Measurements from ENCODE around the gene SLC27A1. TPM values are rescaled to one million over a fixed set of nuclear protein-coding genes. Genes with fewer than 3 reads are reported as not detected.

Gene SLC27A1
- total and polyA plus RNA-seq, 9 of the 15 experiments (the other 6 are each of a cell fraction or from before 2014, with no cell fraction given) = 0.06 to 3.0 (median 1.1) TPM

DNA sequence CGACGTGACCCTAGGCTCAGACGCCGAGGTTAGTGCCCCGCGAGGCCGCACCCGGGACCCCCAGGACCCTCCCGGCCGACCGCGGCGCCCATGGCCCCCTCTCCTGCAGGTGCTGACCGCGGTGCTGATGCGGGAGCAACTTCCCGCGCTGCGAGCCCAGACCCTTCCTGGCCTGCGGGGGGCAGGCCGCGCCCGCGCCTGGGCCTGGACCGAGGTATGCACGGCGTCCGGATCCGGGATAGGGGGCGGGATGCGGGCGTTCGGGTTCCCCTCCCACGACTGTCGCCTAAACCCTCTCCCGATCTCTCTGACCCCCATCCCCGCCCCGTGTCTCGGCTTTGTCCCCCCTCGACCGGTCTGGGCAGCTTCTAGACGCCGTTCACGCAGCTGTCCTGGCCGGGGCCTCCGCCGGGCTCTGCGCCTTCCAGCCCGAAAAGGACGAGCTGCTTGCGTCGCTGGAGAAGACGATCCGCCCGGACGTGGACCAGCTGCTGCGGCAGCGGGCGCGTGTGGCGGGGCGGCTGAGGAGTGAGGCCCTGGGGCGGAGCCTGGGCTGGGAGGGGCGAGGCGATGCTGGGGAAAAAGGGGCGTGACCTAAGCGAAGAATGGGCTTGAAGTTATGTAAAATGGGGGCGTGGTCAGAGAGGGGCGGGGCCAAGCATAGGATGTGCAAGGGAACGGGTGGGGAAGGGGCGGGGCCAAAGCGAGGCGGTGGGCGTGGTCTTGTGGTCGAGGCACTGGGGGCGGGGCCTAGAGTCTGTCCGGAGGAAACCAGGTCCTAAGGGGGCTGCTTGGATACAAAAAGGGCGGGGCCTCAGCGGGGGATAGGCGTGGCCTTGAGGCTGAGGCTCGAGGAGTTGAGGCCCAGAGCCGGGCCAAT lies 69.2 kb downstream of the SLC27A1 start (continued):
- TF ChIP-seq, protein P1, sequence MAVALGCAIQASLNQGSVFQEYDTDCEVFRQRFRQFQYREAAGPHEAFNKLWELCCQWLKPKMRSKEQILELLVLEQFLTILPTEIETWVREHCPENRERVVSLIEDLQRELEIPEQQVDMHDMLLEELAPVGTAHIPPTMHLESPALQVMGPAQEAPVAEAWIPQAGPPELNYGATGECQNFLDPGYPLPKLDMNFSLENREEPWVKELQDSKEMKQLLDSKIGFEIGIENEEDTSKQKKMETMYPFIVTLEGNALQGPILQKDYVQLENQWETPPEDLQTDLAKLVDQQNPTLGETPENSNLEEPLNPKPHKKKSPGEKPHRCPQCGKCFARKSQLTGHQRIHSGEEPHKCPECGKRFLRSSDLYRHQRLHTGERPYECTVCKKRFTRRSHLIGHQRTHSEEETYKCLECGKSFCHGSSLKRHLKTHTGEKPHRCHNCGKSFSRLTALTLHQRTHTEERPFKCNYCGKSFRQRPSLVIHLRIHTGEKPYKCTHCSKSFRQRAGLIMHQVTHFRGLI (CRISPR knock-in tag; IDR thresholded peaks at IDR 0.05) = no peak
- TF ChIP-seq E2F3 (CRISPR knock-in tag; IDR thresholded peaks at IDR 0.05) (peak; percentile 90), RFX5 (IDR thresholded peaks at IDR 0.05; ENCODE audit: low read depth, low read length) (no peak), ZNF584 (CRISPR knock-in tag; IDR thresholded peaks at IDR 0.05; ENCODE audit: low read depth) (no peak), EZH2 (IDR thresholded peaks at IDR 0.05; ENCODE audit: borderline replicate concordance, low read depth, low read length) (no peak), CCNT2 (IDR thresholded peaks at IDR 0.05; ENCODE audit: borderline replicate concordance, extremely low read depth, insufficient read length, low read depth, low read length) (no peak), RFX1 (IDR thresholded peaks at IDR 0.05) (no peak), ZNF57 (CRISPR knock-in tag; IDR thresholded peaks at IDR 0.05) (no peak), ZNF766 (CRISPR knock-in tag; conservative IDR thresholded peaks at IDR 0.05) (no peak), HMG20B (CRISPR knock-in tag; IDR thresholded peaks at IDR 0.05) (no peak), OTX1 (CRISPR knock-in tag; IDR thresholded peaks at IDR 0.05) (no peak), GTF2E2 (tag; IDR thresholded peaks at IDR 0.05) (no peak), CHD2 (IDR thresholded peaks at IDR 0.05; ENCODE audit: low read depth, low read length) (no peak), HCFC1 (IDR thresholded peaks at IDR 0.05; ENCODE audit: low read depth, low read length) (no peak), FUS (optimal IDR thresholded peaks at IDR 0.05; ENCODE audit: low read depth, low read length) (no peak), MAZ (CRISPR knock-in tag; conservative IDR thresholded peaks at IDR 0.05 in 1 of 2, IDR thresholded peaks at IDR 0.05 in 1 of 2) (peak; percentile 68 to 80; a peak in 3 of 4 replicates)
- TF ChIP-seq, protein P2, sequence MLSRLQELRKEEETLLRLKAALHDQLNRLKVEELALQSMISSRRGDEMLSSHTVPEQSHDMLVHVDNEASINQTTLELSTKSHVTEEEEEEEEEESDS (CRISPR knock-in tag; IDR thresholded peaks at IDR 0.05) = no peak
- TF ChIP-seq, protein P3, sequence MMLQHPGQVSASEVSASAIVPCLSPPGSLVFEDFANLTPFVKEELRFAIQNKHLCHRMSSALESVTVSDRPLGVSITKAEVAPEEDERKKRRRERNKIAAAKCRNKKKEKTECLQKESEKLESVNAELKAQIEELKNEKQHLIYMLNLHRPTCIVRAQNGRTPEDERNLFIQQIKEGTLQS (IDR thresholded peaks at IDR 0.05) = no peak
- TF ChIP-seq, protein P3 (CRISPR knock-in tag; conservative IDR thresholded peaks at IDR 0.05) = 0 out of 2 replicates have a peak, but pooled peaks have one; percentile 51
- TF ChIP-seq, protein P4, sequence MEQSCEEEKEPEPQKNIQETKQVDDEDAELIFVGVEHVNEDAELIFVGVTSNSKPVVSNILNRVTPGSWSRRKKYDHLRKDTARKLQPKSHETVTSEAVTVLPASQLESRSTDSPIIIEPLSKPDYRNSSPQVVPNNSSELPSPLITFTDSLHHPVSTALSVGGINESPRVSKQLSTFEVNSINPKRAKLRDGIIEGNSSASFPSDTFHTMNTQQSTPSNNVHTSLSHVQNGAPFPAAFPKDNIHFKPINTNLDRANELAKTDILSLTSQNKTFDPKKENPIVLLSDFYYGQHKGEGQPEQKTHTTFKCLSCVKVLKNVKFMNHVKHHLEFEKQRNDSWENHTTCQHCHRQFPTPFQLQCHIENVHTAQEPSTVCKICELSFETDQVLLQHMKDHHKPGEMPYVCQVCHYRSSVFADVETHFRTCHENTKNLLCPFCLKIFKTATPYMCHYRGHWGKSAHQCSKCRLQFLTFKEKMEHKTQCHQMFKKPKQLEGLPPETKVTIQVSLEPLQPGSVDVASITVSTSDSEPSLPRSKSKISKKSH (CRISPR knock-in tag; IDR thresholded peaks at IDR 0.05) = no peak
- TF ChIP-seq, protein P5, sequence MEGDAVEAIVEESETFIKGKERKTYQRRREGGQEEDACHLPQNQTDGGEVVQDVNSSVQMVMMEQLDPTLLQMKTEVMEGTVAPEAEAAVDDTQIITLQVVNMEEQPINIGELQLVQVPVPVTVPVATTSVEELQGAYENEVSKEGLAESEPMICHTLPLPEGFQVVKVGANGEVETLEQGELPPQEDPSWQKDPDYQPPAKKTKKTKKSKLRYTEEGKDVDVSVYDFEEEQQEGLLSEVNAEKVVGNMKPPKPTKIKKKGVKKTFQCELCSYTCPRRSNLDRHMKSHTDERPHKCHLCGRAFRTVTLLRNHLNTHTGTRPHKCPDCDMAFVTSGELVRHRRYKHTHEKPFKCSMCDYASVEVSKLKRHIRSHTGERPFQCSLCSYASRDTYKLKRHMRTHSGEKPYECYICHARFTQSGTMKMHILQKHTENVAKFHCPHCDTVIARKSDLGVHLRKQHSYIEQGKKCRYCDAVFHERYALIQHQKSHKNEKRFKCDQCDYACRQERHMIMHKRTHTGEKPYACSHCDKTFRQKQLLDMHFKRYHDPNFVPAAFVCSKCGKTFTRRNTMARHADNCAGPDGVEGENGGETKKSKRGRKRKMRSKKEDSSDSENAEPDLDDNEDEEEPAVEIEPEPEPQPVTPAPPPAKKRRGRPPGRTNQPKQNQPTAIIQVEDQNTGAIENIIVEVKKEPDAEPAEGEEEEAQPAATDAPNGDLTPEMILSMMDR (IDR thresholded peaks at IDR 0.05 in 2 of 3, conservative IDR thresholded peaks at IDR 0.05 in 1 of 3; ENCODE audit: insufficient read depth in 2 of 3, low read depth in 1 of 3, low read length in 3 of 3) = peak; percentile 35 to 75 (median 67); a peak in 4 of 6 replicates
